SJCRH30 (cell line): Measurements from ENCODE around the gene MRPL27. TPM values are rescaled to one million over a fixed set of nuclear protein-coding genes. Genes with fewer than 3 reads are reported as not detected.
"Not testable (repeated sequence)": the region's sequence is repeated elsewhere in the genome, so short reads cannot be mapped to it uniquely, and the experiment has no call there.

Experiments
- DNase-seq, 2 experiments: peaks; one replicate each; pipeline ENCODE4 v3.0.0-alpha.2; 2015 to 2020
- H3K27ac ChIP-seq: fragments of 250-450 bp; sonication (Bioruptor Pico); 2 replicates; pipeline ENCODE4 v1.5.1; 2020; ENCODE audit warnings: mild to moderate bottlenecking, moderate library complexity
- H3K27me3 ChIP-seq: fragments of 250-450 bp; sonication (Bioruptor Pico); 2 replicates; pipeline ENCODE4 v1.5.1; 2020; ENCODE audit warnings: mild to moderate bottlenecking, moderate library complexity
- H3K36me3 ChIP-seq: fragments of 250-450 bp; sonication (Bioruptor Pico); 2 replicates; pipeline ENCODE4 v1.5.1; 2020; ENCODE audit warnings: mild to moderate bottlenecking, moderate library complexity
- H3K4me1 ChIP-seq: fragments of 250-450 bp; sonication (Bioruptor Pico); 2 replicates; pipeline ENCODE4 v1.5.1; 2020; ENCODE audit warnings: mild to moderate bottlenecking, moderate library complexity
- H3K4me3 ChIP-seq: fragments of 250-450 bp; sonication (Bioruptor Pico); 2 replicates; pipeline ENCODE4 v1.5.1; 2020; ENCODE audit warnings: mild to moderate bottlenecking, moderate library complexity
- H3K9me3 ChIP-seq: fragments of 250-450 bp; sonication (Bioruptor Pico); replicated peaks from 2 replicates; pipeline ENCODE4 v1.5.1; 2020; ENCODE audit warnings: mild to moderate bottlenecking, moderate library complexity
- total RNA-seq: library from RNA; depleted of rRNA; stranded (reverse); fragments of >200 nt; shearing (Covaris generic); gene quantifications from 2 replicates; pipeline ENCODE4 v1.2.3, GENCODE V29; 2014; rRNA removed

Gene MRPL27
- total RNA-seq: 43.8 and 44.4 TPM in 2 replicates

- no peaks in the 10 kb centered on the region for H3K4me1 ChIP-seq
- no peaks in the 10 kb centered on the region for H3K27me3 ChIP-seq
- peak; percentile 81 to 89 for DNase-seq
- H3K4me3 ChIP-seq: peak within 1 kb of the TSS; percentile 98
- no peaks in the 10 kb centered on the region for H3K9me3 ChIP-seq
- peaks cover 20% of the 10 kb centered on the region; the same call in 1 of the 2 replicates for H3K36me3 ChIP-seq
- H3K27ac ChIP-seq: peak within 1 kb of the TSS; percentile 94
Measured at GRCh38 chr17:50372758-50373556, at the start of gene MRPL27, which contains the start of gene EME1. TSS of gene MRPL27 (minus strand) at chr17:50373184. CDS start at chr17:50373170, 14 bp downstream. TSS of gene EME1 (plus strand) at chr17:50373229. CDS start at chr17:50375209, 1,980 bp downstream.

GRCh38 chr17:50422738-50423137 is 49.8 kb upstream of the MRPL27 start:
- DNase-seq: no peak
- no peaks in the 10 kb centered on the region for H3K9me3 ChIP-seq

DNA sequence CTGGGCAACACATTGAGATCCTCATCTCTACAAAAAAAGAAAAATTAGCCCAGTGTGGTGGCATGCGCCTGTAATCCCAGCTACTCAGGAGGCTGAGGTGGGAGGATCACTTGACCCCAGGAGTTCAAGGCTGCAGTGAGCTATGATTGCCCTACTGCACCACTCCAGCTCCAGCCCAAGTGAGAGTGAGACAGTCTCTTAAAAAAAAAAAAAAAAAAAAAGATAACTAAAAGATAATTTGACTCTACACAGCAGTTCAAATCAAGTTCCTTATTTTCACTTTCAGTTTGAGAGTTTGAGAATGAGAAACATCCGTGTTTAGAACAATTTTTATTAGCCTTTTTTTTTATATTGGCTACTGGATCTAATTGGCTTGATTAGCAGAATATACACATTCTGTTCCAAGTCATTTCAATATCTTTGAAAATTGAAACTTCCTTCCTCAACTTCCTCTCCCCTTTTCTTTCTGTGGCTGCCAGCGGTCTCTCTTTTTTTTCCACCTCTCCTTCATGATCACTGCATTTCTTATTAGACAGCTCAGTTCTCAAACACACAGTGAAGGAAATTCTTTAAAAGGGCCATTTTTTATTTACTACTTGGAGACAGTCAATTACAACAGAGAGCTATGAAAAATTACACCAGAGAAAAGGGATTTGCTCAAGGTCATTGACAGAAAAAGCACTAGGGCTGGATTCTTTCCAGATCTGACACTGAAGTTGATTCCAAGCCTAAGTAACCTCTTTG is 48.5 kb upstream of the MRPL27 start:
- H3K27me3 ChIP-seq: no peaks in the 10 kb centered on the region
- H3K9me3 ChIP-seq: no peaks in the 10 kb centered on the region
- H3K36me3 ChIP-seq: no peaks in the 10 kb centered on the region
- H3K4me1 ChIP-seq: peaks cover 6% of the 10 kb centered on the region; the same call in 1 of the 2 replicates
- no peak overlapping the region for H3K27ac ChIP-seq
- no peak for DNase-seq
- no peak overlapping the region for H3K4me3 ChIP-seq

More at GRCh38 chr17:50422738-50423137, 49.8 kb upstream of the MRPL27 start:
- no peaks in the 10 kb centered on the region for H3K36me3 ChIP-seq
- no peaks in the 10 kb centered on the region for H3K27me3 ChIP-seq
- H3K4me3 ChIP-seq: no peak overlapping the region
- peaks cover 8% of the 10 kb centered on the region; the same call in 1 of the 2 replicates for H3K4me1 ChIP-seq
- no peak overlapping the region for H3K27ac ChIP-seq

GRCh38 chr17:50420419-50421112 is 47.6 kb upstream of the MRPL27 start:
- no peaks in the 10 kb centered on the region for H3K9me3 ChIP-seq
- peaks cover 6% of the 10 kb centered on the region; the same call in 1 of the 2 replicates for H3K4me1 ChIP-seq
- DNase-seq: no peak
- no peaks in the 10 kb centered on the region for H3K36me3 ChIP-seq
- H3K27ac ChIP-seq: no peak overlapping the region
- no peaks in the 10 kb centered on the region for H3K27me3 ChIP-seq
- H3K4me3 ChIP-seq: no peak overlapping the region

DNA sequence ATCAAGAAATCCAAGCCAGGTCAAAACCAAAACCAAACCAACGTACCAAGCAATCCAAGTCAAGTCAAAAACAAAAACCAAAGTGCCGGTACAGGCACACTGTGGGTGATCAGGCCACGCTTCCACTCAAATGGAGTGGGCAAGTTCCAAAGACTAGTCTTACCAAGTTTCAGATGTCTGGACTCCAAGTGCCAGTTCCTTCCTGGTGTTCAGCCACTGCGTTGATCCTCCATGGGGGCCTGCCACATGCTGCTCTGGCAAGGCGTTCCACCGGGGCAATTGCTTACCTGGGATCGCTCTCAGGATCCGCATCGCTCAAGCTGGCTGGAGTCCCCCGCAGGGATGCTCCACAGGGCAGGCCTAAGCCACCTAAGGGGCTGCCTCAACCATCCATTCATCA is 46.6 kb upstream of the MRPL27 start:
- not testable (repeated sequence) for DNase-seq, H3K4me1 ChIP-seq

GRCh38 chr17:50414808-50415207 is 41.8 kb upstream of the MRPL27 start:
- H3K36me3 ChIP-seq: no peaks in the 10 kb centered on the region
- no peak overlapping the region for H3K27ac ChIP-seq
- no peak overlapping the region for H3K4me3 ChIP-seq
- no peaks in the 10 kb centered on the region for H3K4me1 ChIP-seq
- no peak for DNase-seq
- no peaks in the 10 kb centered on the region for H3K9me3 ChIP-seq
- no peaks in the 10 kb centered on the region for H3K27me3 ChIP-seq

More for the DNA sequence above, 46.6 kb upstream of the MRPL27 start:
- not testable (repeated sequence) for H3K36me3 ChIP-seq, H3K9me3 ChIP-seq, H3K27me3 ChIP-seq, H3K27ac ChIP-seq, H3K4me3 ChIP-seq

DNA sequence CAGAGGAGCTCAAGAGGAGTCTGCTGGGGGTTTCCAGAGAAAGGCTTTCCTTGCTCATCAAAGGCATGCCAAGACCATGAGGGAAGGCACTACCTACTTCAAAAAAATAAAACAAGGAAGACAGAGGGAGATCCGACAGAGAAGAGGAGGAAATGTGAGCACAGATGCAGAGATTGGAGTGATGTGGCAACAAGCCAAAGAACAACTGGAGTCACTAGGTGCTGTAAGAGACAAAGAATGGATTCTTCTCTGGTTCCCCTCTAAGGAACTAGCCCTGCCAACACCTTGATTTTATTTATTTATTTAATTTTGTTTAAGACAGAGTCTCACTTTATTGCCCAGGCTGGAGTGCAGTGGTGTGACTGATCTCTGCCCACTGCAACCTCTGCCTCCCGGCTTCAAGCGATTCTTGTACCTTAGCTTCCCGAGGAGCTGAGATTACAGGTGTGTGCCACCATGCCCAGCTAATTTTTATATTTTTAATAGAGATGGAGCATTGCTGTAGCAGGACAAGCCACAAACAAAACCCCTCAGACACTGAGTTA is 39.3 kb upstream of the MRPL27 start:
- DNase-seq: no peak
- no peaks in the 10 kb centered on the region for H3K36me3 ChIP-seq
- no peaks in the 10 kb centered on the region for H3K4me1 ChIP-seq
- H3K27ac ChIP-seq: no peak overlapping the region
- no peak overlapping the region for H3K4me3 ChIP-seq
- no peaks in the 10 kb centered on the region for H3K9me3 ChIP-seq
- no peaks in the 10 kb centered on the region for H3K27me3 ChIP-seq

DNA sequence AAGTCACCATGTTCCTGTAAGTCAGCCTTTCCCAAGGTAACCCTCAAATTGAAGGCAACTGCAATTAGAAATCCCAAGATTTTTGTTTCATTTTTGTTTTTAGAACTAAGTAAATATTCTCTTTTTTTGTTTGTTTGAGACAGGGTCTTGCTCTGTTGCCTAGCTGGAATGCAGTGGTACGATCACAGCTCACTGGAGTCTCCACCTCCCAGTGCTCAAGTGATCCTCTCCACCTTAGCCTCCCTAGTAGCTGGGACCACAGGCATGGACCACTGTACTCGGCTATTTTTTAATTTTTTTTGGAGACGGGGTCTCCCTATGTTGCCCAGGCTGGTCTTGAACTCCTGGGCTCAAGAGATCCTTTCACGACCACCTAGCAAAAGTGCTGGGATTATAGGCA is 34.9 kb upstream of the MRPL27 start:
- no peak overlapping the region for H3K4me3 ChIP-seq
- no peak overlapping the region for H3K27ac ChIP-seq
- H3K36me3 ChIP-seq: no peaks in the 10 kb centered on the region
- H3K27me3 ChIP-seq: no peaks in the 10 kb centered on the region
- DNase-seq: no peak
- no peaks in the 10 kb centered on the region for H3K4me1 ChIP-seq
- H3K9me3 ChIP-seq: no peaks in the 10 kb centered on the region

GRCh38 chr17:50406578-50406977 is 33.6 kb upstream of the MRPL27 start:
- no peak for DNase-seq
- no peak overlapping the region for H3K27ac ChIP-seq
- H3K4me3 ChIP-seq: no peak overlapping the region

GRCh38 chr17:50405351-50405750 is 32.4 kb upstream of the MRPL27 start:
- not testable (repeated sequence) for H3K4me1 ChIP-seq, DNase-seq, H3K27ac ChIP-seq, H3K4me3 ChIP-seq, H3K27me3 ChIP-seq, H3K36me3 ChIP-seq, H3K9me3 ChIP-seq

More at GRCh38 chr17:50406578-50406977, 33.6 kb upstream of the MRPL27 start:
- Histone ChIP-seq H3K4me1 (no peaks in the 10 kb centered on the region), H3K36me3 (no peaks in the 10 kb centered on the region), H3K27me3 (no peaks in the 10 kb centered on the region), H3K9me3 (no peaks in the 10 kb centered on the region)

- not testable (repeated sequence) for H3K4me3 ChIP-seq, DNase-seq, H3K9me3 ChIP-seq, H3K27me3 ChIP-seq, H3K27ac ChIP-seq, H3K4me1 ChIP-seq
- peaks cover 11% of the 10 kb centered on the region; the same call in 1 of the 2 replicates for H3K36me3 ChIP-seq
Measured at GRCh38 chr17:50399591-50399990, 26.6 kb upstream of the MRPL27 start.

DNA sequence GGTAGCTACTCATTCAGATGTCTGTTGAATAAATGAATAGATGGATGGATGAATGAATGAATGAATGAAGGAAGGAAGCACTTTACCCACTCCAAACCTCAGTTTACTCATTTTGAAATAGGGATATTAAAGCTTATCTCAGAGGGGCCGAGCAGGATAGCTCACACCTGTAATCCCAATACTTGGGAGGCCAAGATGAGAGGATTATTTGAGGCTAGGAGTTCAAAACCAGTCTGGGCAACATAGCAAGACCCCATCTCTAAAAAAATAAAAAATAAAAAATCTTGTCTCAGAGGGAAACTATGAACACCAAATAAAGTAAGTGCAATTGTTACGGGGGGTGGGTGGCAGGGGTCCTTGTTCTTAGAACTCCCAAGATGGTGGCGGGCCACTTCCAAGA is 25.7 kb upstream of the MRPL27 start:
- H3K27ac ChIP-seq, DNase-seq, H3K27me3 ChIP-seq, H3K4me3 ChIP-seq, H3K9me3 ChIP-seq, H3K4me1 ChIP-seq: not testable (repeated sequence)
- peaks cover 18% of the 10 kb centered on the region; the same call in 1 of the 2 replicates for H3K36me3 ChIP-seq

- H3K4me3 ChIP-seq: peak overlapping the region; percentile 92
Measured at GRCh38 chr17:50397919-50398285, 24.9 kb upstream of the MRPL27 start.

More at GRCh38 chr17:50397919-50398285, 24.9 kb upstream of the MRPL27 start:
- peak in 1 of 2 experiments; percentile 9 for DNase-seq
- 0 out of 2 replicates have a peak, but pooled peaks cover 3% of the 10 kb centered on the region for H3K4me1 ChIP-seq
- peak overlapping the region; percentile 78; the same call in 1 of the 2 replicates for H3K27ac ChIP-seq
- H3K36me3 ChIP-seq: peaks cover 25% of the 10 kb centered on the region
- no peaks in the 10 kb centered on the region for H3K27me3 ChIP-seq
- no peaks in the 10 kb centered on the region for H3K9me3 ChIP-seq
